Activated CD4-positive, alpha-beta T cell treated with anti-CD3 and anti-CD28 coated beads for 24 hours (primary cell): Measurements from ENCODE around the gene C10orf90.

ENCODE experiments used
- DNase-seq, 2 donors: peaks; one replicate each; pipeline ENCODE4 v3.0.0-alpha.2; 2020; ENCODE audit warnings: low read depth in 2 of 2

Gene C10orf90

DNA sequence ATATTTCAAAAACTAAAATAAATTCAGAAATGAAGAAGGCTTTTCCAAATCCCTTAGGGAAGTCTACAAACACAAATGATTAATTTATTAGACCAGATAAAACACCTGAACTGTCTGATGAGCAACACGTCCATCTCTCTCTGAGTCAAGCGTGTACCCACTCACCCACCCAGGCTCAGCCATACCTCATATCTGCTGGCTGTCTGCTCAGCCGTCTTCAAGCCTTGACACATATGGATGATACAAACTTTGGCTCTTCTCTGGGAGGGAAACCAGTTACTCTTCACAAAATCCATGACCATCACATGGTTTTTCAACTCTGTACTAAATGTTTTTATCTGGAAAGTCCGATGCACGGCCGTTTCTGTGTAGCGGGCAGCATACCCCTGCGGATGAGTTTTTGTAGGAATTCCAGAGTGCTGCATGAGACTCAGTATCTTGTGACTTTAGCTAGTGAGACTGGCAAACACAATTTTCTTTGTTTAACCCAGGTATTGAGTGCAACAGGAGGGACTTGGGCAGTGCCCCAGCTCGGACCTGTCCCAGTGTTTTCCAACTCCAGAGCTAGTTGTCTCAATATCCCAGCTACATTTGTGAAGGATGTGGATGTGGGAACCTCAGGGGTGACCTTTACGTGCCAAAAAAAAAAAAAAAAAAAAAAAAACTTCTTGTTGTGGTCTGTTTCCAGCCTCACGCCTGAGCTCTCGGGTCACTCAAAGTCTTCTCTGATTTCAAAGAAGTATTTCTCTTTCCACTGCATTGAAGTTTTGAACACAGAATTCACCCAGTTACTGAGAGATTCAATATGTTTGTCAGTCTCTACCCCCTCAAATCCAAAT lies at the start of gene C10orf90:
TSS of gene C10orf90 (minus strand) at position 638 of the 839 bp plus-strand sequence. CDS start at position 425, 213 bp downstream.
- no peak for DNase-seq

DNA sequence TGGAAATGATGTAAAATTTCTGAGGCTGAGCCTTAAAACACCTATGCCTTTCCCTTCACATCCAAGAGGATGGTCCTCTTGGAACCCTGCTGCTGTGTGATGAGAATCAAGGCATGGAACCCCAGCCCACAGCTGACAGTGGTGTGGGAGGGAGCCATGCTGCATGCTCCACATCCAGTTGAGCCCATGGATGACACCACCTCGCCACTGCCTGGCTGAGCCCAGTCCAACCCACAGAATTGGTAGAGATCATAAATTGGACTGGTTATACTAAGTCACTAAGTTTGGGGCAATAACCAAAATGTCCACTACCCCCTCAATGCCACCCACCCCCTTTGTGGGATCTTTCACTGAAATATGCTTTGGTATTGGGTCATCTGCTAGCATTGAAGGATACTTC lies 45.9 kb upstream of the C10orf90 start:
- no peak for DNase-seq

- DNase-seq: no peak
Measured at GRCh38 chr10:126713594-126713993, 43.1 kb upstream of the C10orf90 start.

DNA sequence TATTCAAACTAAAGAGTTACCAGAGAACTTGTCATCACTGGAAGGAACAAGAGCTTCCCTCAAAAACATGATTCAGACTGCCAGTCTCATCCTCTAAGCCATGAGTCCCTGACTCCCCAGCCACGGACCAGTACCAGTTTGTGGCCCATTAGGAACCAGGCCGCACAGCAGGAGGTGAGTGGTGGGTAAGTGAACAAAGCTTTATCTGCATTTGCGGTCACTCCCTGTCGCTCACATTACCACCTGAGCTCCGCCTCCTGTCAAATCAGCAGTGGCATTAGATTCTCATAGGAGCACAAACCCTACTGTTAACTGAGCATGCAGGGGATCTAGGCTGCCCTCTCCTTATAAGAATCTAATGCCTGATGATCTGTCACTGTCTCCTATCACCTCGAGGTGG lies 42.2 kb upstream of the C10orf90 start:
- no peak for DNase-seq

DNA sequence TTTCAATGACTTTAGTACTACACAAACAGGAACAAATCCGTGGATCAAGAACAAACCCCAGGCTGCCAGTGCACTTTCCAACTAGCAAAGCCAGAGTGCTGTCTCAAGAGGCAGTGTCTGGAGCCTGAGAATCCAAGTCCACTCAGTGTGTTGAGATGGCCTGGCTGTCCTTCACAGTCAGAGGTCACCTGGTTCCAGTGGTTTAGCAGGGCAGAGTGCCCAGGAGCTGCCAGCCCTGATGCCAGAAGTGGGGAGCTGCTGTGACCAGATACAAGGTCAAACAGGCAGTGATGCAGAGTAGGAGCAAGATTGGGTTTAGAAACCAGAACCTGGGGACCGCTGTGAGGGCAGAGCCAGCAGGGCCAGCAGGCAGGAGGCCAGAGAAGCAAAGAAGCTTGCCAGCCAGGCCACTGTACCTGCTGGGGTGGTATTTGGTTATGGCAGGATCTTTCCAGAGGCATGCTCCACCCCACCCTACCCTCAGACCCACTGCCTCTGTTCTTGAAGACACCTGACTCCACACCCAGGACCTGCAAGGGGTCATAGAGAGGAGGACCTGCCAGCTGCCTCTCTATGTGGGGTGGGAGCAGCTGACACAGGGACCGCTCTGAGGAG lies 35.6 kb upstream of the C10orf90 start:
- DNase-seq: no peak

DNA sequence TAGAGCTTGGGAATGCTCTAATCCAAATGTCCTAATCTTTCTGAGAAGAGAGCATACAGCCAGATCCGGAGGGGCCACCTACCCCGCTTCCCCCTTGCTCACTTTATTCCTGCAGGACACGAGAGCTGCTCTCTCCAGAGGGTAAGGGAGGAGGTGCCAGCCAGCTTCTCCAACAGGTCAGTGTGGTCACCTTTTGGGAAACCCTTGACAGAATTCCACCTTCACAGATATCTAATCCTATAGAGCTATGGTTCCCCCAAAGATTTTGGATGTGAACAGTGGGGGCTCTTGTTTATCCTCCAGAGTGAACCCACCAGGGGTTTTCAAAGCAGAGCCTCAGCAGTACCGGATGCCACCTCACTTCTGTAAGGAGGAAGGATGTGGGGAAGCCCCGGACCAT lies 34.6 kb upstream of the C10orf90 start:
- DNase-seq: no peak

DNA sequence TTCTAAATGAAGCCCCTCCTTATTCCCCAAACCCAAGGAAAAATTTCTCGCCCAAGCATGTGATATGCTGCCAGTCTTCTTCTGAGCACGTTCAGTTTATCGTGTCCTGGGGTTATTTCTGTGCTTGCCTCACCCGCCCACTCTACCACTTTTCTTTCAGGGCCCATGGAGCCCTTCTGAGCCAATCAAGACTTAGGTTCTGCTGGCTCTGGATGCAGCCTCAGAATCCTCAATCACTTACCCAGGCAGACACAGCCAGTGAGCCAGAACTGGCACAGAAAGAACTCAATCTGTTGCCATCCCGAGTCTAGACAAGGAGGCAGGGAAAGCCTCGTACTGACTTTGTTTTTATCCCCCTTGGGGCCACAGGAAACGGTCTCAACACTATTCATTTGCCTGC lies 34.2 kb upstream of the C10orf90 start:
- DNase-seq: no peak

DNA sequence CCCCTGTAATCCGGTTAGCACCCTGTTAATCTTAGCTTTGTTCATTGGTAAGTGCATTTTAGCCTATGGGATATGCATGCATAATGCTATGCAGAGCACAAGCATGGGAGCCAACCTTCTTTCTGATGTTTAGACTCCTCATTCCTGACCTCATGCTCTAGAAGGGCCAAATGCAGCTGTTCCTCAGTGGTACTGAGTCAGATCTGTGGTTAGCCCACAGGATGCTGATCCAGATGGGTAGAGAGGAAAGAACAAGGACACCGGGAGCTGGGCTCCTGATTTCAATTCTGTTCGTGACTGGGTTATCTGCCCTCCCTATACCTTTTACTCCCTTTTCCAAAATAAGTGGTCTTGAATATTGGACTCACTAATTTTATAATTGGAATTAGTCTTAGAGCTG lies 31.7 kb upstream of the C10orf90 start:
- DNase-seq: no peak

DNA sequence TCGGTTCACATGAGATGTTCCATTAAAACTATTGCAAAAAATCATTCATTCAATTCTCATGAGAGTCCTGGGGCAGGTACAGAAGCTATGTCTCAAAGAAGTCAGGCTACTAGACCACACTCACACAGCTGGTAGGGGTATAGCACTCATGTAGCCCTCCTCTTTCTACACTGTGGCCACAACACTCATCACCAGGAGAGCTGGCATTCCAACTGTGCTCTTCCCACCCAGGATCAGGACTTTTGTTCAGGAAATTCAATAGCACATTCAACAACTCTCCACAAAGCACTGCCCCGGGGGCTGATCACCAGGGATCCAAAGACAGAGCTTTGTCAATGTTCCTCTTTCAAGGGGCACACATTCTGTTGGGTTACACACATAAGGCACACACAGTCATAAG lies 31.0 kb upstream of the C10orf90 start:
- no peak for DNase-seq

GRCh38 chr10:126696684-126697083 lies 26.2 kb upstream of the C10orf90 start:
- DNase-seq: no peak

GRCh38 chr10:126691456-126691855 lies 21.0 kb upstream of the C10orf90 start:
- DNase-seq: no peak

- no peak for DNase-seq
Measured at GRCh38 chr10:126690534-126690933, 20.0 kb upstream of the C10orf90 start.

- no peak for DNase-seq
Measured at GRCh38 chr10:126689461-126689994, 19.0 kb upstream of the C10orf90 start.

DNA sequence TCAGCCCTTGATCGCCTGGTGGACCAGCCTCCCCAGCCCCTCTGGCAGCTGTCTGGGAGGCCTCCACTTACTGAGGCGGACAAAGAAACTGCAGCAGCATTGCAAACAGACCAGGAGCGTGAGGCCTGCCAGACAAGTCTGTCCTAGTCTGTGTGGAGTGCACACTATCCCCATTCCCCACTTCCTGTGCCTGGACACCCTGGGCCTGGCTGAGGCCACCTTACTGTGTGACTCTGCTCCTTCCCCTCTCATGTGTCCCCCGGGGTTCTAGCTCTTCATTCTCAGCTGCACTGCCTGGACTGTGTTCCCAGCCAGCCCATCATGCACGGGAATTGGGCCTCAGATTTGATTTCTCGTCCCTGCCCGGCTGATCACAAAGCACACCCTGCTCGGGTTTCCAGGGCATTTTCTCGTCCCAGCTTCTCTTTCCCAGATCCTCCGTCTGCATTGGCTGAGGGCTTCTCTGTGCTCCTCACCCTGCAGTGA lies 16.7 kb upstream of the C10orf90 start:
- no peak for DNase-seq

DNA sequence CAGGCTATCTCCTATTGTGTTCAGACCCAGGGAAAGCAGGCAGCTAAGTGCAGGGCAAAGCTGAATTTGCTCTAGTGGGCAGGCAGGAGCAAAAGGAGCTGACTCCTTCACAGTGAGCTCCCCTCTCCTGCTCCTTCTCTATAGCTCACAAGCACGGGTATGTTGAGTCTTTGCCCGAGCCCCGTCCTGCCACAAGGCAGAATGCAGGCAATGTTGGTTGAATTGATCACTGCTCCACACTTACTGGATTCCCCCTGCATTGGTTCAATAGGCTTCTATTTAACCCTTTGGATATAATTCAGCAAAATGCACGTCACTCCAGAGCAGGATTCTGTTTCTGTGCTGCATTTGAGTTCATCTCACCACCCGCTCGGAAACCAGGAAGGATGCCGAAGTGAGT lies 16.2 kb upstream of the C10orf90 start:
- no peak for DNase-seq

- DNase-seq: no peak
Measured at GRCh38 chr10:126686268-126686667, 15.8 kb upstream of the C10orf90 start.

DNA sequence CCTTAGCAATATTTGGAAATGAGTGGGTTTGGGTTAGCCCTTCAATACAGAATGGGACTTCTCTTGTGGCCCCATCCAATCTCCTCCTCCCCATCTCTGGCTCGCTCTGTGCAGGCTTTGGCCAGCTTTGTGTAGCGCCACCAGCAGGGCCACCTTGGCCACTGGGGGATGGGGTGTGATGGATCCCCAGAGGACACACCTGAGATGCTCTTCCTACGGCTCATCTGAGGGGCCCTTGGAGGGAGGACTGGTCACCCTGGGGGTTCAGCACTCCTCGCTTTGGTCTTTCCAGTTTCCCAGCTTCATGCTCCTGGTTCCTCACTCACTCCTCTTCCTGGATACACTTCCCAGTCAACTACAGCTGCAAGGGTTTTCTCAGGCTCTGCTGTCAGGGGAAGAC lies 15.3 kb upstream of the C10orf90 start:
- no peak for DNase-seq

DNA sequence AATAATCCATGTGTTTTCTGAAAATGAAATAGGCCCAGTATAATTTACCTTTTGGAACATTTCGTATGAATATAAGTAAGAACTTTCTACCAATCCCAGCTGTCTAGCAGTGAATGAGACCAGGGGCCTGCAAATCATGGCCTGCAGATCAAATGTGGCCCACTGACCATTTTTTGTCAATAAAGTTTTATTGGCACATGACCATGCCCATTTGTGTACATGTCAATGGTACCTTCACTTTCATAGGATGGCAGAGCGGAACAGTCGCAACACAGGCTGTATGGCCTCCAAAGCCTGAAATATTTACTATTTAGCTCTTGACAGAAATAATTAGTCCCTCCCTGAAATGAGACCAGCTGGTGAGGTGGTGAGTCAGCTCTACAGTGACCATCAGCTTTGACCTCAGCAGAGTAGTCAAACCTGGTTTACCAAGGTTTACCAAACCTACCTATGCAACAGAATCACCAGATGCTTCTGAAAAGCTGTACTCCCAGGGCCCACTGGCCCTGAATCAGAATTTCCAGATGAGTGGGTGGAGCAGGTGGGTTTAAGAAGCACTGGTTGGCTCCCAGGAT lies 13.8 kb upstream of the C10orf90 start:
- DNase-seq: no peak

DNA sequence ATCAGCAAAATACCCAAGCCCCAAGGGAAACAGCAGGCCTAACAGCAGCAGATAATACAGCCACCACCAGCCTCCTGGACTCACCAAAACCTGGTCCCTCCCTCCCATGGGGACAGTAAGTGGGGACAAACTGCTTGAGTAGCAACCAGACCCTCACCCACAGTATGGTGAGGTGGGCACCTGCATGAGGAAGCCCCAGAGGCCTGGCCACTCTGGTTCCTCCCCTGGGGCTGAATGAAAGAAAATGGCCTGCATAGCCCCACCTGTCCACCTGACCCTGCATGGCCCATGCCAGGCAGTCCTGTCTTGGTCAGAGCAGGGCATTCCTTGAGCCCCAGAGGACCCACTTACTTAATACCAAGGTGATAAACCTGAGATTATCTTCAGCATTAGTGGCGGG lies 13.0 kb upstream of the C10orf90 start:
- no peak for DNase-seq

DNA sequence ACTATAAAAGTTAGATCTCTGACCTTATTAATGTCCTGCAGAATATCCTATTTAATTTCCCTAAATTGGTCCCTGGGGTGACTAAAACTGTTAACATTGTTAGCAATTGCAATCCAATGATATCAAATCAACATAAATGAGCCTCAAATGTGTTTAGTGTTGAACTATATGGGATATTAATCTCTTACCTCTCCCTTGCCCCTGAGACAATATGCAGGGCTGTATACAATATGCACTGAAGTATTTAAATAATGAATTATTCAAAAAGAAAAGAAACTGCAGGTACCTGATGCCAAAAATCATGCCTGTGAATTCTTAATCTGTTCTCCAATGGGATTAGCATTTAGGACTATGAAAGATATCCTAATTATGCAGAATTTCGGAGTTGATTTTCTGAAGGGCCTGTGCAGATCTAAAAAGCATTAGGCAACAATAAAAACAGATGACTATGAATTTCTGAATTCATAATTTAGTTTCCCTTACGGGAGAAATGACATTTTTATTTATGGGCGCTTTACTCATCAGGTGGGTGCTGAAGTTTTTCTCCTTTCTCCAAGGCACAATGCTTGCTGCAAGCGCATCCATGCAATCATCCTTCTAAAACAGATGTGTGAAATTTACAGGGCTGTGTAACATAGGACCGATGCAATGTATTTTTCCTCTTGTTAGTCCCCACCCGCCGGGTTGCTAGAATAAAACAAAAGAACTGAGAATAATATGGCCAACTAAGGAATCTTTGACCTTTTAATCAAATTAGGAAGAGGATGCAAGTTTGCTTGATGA lies 5.4 kb upstream of the C10orf90 start:
- DNase-seq: no peak

- DNase-seq: no peak
Measured at GRCh38 chr10:126674741-126675515, 4.4 kb upstream of the C10orf90 start.
